H1 (cell line): ENCODE data around the gene WDR44. TPM values are rescaled to one million over a fixed set of nuclear protein-coding genes. Genes with fewer than 3 reads are reported as not detected.

Source experiments
- FOSL1 ChIP-seq: IDR thresholded peaks from 2 replicates; pipeline ENCODE4 v1.6.1; 2011; ENCODE audit warnings: mild to moderate bottlenecking, low read depth, low read length, moderate library complexity; ENCODE audit not compliant: insufficient read depth
- RXRA ChIP-seq: IDR thresholded peaks from 2 replicates; pipeline ENCODE4 v1.6.1; 2011; ENCODE audit warnings: low read depth, mild to moderate bottlenecking, low read length, moderate library complexity; ENCODE audit not compliant: insufficient read depth
- polyA plus RNA-seq, 7 experiments: library from polyadenylated mRNA; depleted of rRNA in 3 of 7; stranded (reverse) in 5 of 7; unstranded in 2 of 7; fragments of >200 nt in 5 of 7; fragments of 200-250 nt in 2 of 7; gene quantifications; 1 replicate in 5 of 7; 2 replicates in 1 of 7; 4 replicates in 1 of 7; pipeline versions ENCODE4 v1.2.1 to v1.2.3, GENCODE V29; 2011 to 2013; ENCODE audit warnings: missing spikeins in 2 of 7, mixed read lengths in 2 of 7
- total RNA-seq: library from RNA; stranded (reverse); fragmentation: NEBNext Ultra II Directional; extraction: Animal tissue kit (Norgen Biotek cat#: 25700); gene quantifications from 2 replicates; pipeline ENCODE4 v1.2.1, GENCODE V29; 2021
- TF ChIP-seq, protein P1 (sequence below): fragments of 300-600 bp; sonication (generic); IDR thresholded peaks from 2 replicates; pipeline ENCODE4 v1.7.1; 2012; ENCODE audit warnings: low read length, moderate library complexity, mild to moderate bottlenecking, inconsistent platforms; ENCODE audit not compliant: insufficient replicate concordance
- TF ChIP-seq, protein P2 (sequence below), 3 experiments: IDR thresholded peaks; 1 replicate in 2 of 3; 2 replicates in 1 of 3; pipeline versions ENCODE4 v1.5.1 to v1.6.1; 2011; ENCODE audit warnings: low read length in 3 of 3, mild to moderate bottlenecking in 3 of 3, inconsistent platforms in 2 of 3, low read depth in 1 of 3, moderate library complexity in 1 of 3; ENCODE audit not compliant: insufficient read depth in 1 of 3; ENCODE audit errors: control extremely low read depth in 1 of 3

Gene WDR44
- total and polyA plus RNA-seq, 2 of the 8 experiments (the other 6 are each of a cell fraction or from before 2014, with no cell fraction given), result 5.1 to 17.2 TPM

DNA sequence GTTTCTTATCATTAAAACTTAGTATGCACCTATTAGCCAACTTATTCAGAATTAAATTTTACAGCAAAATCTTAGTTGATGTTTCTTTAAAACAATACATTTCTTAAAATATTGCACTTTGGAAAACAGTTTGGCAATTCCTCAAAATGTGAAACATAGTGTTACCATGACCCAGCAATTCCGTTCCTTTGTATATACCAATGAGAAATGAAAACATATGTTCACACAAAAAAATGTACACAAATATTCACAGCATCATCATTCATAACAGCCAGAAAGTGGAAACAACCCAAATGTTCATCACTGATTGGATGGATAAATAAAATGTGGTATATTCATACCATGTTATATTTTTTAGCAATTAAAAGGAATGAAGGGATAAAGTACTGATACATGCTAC, 50.2 kb downstream of the WDR44 start (continued):
- TF ChIP-seq, protein P1, sequence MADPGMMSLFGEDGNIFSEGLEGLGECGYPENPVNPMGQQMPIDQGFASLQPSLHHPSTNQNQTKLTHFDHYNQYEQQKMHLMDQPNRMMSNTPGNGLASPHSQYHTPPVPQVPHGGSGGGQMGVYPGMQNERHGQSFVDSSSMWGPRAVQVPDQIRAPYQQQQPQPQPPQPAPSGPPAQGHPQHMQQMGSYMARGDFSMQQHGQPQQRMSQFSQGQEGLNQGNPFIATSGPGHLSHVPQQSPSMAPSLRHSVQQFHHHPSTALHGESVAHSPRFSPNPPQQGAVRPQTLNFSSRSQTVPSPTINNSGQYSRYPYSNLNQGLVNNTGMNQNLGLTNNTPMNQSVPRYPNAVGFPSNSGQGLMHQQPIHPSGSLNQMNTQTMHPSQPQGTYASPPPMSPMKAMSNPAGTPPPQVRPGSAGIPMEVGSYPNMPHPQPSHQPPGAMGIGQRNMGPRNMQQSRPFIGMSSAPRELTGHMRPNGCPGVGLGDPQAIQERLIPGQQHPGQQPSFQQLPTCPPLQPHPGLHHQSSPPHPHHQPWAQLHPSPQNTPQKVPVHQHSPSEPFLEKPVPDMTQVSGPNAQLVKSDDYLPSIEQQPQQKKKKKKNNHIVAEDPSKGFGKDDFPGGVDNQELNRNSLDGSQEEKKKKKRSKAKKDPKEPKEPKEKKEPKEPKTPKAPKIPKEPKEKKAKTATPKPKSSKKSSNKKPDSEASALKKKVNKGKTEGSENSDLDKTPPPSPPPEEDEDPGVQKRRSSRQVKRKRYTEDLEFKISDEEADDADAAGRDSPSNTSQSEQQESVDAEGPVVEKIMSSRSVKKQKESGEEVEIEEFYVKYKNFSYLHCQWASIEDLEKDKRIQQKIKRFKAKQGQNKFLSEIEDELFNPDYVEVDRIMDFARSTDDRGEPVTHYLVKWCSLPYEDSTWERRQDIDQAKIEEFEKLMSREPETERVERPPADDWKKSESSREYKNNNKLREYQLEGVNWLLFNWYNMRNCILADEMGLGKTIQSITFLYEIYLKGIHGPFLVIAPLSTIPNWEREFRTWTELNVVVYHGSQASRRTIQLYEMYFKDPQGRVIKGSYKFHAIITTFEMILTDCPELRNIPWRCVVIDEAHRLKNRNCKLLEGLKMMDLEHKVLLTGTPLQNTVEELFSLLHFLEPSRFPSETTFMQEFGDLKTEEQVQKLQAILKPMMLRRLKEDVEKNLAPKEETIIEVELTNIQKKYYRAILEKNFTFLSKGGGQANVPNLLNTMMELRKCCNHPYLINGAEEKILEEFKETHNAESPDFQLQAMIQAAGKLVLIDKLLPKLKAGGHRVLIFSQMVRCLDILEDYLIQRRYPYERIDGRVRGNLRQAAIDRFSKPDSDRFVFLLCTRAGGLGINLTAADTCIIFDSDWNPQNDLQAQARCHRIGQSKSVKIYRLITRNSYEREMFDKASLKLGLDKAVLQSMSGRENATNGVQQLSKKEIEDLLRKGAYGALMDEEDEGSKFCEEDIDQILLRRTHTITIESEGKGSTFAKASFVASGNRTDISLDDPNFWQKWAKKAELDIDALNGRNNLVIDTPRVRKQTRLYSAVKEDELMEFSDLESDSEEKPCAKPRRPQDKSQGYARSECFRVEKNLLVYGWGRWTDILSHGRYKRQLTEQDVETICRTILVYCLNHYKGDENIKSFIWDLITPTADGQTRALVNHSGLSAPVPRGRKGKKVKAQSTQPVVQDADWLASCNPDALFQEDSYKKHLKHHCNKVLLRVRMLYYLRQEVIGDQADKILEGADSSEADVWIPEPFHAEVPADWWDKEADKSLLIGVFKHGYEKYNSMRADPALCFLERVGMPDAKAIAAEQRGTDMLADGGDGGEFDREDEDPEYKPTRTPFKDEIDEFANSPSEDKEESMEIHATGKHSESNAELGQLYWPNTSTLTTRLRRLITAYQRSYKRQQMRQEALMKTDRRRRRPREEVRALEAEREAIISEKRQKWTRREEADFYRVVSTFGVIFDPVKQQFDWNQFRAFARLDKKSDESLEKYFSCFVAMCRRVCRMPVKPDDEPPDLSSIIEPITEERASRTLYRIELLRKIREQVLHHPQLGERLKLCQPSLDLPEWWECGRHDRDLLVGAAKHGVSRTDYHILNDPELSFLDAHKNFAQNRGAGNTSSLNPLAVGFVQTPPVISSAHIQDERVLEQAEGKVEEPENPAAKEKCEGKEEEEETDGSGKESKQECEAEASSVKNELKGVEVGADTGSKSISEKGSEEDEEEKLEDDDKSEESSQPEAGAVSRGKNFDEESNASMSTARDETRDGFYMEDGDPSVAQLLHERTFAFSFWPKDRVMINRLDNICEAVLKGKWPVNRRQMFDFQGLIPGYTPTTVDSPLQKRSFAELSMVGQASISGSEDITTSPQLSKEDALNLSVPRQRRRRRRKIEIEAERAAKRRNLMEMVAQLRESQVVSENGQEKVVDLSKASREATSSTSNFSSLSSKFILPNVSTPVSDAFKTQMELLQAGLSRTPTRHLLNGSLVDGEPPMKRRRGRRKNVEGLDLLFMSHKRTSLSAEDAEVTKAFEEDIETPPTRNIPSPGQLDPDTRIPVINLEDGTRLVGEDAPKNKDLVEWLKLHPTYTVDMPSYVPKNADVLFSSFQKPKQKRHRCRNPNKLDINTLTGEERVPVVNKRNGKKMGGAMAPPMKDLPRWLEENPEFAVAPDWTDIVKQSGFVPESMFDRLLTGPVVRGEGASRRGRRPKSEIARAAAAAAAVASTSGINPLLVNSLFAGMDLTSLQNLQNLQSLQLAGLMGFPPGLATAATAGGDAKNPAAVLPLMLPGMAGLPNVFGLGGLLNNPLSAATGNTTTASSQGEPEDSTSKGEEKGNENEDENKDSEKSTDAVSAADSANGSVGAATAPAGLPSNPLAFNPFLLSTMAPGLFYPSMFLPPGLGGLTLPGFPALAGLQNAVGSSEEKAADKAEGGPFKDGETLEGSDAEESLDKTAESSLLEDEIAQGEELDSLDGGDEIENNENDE, result no peak
- TF ChIP-seq, protein P2, sequence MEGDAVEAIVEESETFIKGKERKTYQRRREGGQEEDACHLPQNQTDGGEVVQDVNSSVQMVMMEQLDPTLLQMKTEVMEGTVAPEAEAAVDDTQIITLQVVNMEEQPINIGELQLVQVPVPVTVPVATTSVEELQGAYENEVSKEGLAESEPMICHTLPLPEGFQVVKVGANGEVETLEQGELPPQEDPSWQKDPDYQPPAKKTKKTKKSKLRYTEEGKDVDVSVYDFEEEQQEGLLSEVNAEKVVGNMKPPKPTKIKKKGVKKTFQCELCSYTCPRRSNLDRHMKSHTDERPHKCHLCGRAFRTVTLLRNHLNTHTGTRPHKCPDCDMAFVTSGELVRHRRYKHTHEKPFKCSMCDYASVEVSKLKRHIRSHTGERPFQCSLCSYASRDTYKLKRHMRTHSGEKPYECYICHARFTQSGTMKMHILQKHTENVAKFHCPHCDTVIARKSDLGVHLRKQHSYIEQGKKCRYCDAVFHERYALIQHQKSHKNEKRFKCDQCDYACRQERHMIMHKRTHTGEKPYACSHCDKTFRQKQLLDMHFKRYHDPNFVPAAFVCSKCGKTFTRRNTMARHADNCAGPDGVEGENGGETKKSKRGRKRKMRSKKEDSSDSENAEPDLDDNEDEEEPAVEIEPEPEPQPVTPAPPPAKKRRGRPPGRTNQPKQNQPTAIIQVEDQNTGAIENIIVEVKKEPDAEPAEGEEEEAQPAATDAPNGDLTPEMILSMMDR (IDR thresholded peaks at IDR 0.05; ENCODE audit: control extremely low read depth in 1 of 3, insufficient read depth in 1 of 3, low read depth in 1 of 3, low read length in 3 of 3), result no peak
- TF ChIP-seq RXRA (no peak), FOSL1 (no peak)
- TF ChIP-seq, all 59 proteins: peak for 0
